ENCODE data around the gene SOX5. TPM values are rescaled to one million over a fixed set of nuclear protein-coding genes. Genes with fewer than 3 reads are reported as not detected.
A peak's percentile ranks its signal among the peaks of the same experiment; 100 is the strongest.

The SOX5 gene
- total and polyA plus RNA-seq, 2 donors (not counting 1 experiment from before 2014, with no cell fraction given): 3.9 to 17.2 TPM

DNA sequence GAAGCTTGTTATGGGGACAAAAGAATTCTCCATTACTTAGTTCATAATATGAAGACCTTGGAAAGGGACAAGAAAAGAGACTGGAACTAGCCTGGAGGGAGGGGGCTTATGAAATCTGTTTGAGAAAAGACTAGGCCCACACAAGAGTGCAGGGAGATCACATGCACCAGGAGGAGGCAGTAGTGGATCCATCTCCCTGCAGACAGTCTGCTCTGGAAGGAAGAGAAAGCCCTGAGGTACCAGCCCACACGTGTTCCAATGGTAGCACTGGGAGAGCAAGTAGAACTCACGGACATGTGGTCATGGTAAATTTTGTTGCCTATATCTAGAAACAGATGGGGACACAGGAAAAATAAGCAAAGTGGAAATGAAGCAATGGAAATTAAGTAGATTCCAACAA is 445.4 kb downstream of the SOX5 start:
- Histone ChIP-seq H3K27ac (ENCODE audit: low read length in 2 of 2) (no peak overlapping the region), H3K27me3 (replicated peaks in 1 of 4; ENCODE audit: control extremely low read depth in 1 of 4, control insufficient read depth in 3 of 4, insufficient read depth in 4 of 4, low read length in 3 of 4) (no peaks in the 10 kb centered on the region), H3K4me1 (ENCODE audit: control insufficient read depth in 2 of 2, insufficient read depth in 2 of 2, low read length in 2 of 2) (no peaks in the 10 kb centered on the region), H3K9me3 (ENCODE audit: control extremely low read depth in 1 of 3, control insufficient read depth in 2 of 3, insufficient read depth in 1 of 3, low read length in 2 of 3) (peaks cover 0 to 3% (median 0%) of the 10 kb centered on the region in 3 donors), H3K4me2 (replicated peaks; ENCODE audit: low read depth, low read length, poor library complexity, severe bottlenecking) (no peak overlapping the region), H3K36me3 (replicated peaks in 1 of 2; ENCODE audit: control extremely low read depth in 1 of 2, control insufficient read depth in 1 of 2, extremely low read depth in 1 of 2, insufficient read depth in 2 of 2, low read length in 1 of 2) (no peaks in the 10 kb centered on the region), H2AFZ (ENCODE audit: insufficient read depth, low read depth, low read length, poor library complexity, severe bottlenecking) (no peak overlapping the region), H3K4me3 (ENCODE audit: control extremely low read depth in 1 of 5, extremely low read depth in 1 of 5, insufficient read depth in 1 of 5, low read depth in 2 of 5, low read length in 4 of 5) (no peak overlapping the region), H4K20me1 (ENCODE audit: control insufficient read depth, insufficient read depth, low read length, poor library complexity, severe bottlenecking) (no peaks in the 10 kb centered on the region), H3K9ac (ENCODE audit: low read length) (no peak overlapping the region), H3K79me2 (ENCODE audit: control insufficient read depth, insufficient read depth, low read length) (no peaks in the 10 kb centered on the region)
- no peaks in the 10 kb centered on the region for H3K27me3 Mint-ChIP-seq
- TF ChIP-seq EZH2 (IDR thresholded peaks at IDR 0.05; ENCODE audit: borderline replicate concordance, insufficient read depth, low read depth, low read length, poor library complexity, severe bottlenecking): no peak
- TF ChIP-seq, protein P1, sequence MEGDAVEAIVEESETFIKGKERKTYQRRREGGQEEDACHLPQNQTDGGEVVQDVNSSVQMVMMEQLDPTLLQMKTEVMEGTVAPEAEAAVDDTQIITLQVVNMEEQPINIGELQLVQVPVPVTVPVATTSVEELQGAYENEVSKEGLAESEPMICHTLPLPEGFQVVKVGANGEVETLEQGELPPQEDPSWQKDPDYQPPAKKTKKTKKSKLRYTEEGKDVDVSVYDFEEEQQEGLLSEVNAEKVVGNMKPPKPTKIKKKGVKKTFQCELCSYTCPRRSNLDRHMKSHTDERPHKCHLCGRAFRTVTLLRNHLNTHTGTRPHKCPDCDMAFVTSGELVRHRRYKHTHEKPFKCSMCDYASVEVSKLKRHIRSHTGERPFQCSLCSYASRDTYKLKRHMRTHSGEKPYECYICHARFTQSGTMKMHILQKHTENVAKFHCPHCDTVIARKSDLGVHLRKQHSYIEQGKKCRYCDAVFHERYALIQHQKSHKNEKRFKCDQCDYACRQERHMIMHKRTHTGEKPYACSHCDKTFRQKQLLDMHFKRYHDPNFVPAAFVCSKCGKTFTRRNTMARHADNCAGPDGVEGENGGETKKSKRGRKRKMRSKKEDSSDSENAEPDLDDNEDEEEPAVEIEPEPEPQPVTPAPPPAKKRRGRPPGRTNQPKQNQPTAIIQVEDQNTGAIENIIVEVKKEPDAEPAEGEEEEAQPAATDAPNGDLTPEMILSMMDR (IDR thresholded peaks at IDR 0.05): no peak
- DNase-seq (peak; percentile 2), ATAC-seq (ENCODE audit: low read depth) (no peak)
- 69% methylated on average over 2 of the region's 2 CpGs for WGBS (ENCODE audit: insufficient coverage)
- no peak overlapping the region for H3K4me3 Mint-ChIP-seq
- no peaks in the 10 kb centered on the region for H3K9me3 Mint-ChIP-seq (ENCODE audit: insufficient read depth)
- H3K27ac Mint-ChIP-seq: no peak overlapping the region
- CTCF ChIA-PET: no interaction called here
- no peaks in the 10 kb centered on the region for H3K4me1 Mint-ChIP-seq
- POLR2A ChIA-PET: no interaction called here
- intact Hi-C loops (cut with micrococcal nuclease): no loop called here

DNA sequence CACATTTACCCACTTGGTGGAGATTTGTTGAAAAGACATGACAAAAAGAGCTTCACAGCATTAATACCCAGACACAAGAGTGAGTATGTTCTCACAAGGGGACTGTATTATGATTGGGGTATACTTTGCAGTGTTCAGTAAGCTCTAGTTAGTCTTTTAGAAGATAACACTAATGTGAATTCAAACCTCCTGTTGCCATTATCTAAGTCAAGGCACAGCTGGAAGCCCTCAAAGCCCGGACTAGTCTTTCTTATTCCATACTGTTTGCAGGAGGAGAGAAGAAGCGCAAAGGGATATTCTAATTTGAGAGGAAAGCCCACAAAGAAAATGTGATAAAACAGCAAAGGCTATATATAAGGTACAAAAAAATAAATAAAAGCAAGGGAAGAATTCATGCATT is 445.9 kb downstream of the SOX5 start:
- DNase-seq (no peak), ATAC-seq (ENCODE audit: low read depth) (no peak)
- no peaks in the 10 kb centered on the region for H3K4me1 Mint-ChIP-seq
- CTCF ChIA-PET: no interaction called here
- no peaks in the 10 kb centered on the region for H3K79me2 ChIP-seq (ENCODE audit: control insufficient read depth, insufficient read depth, low read length)
- no CpG with 5 or more reads among the region's 2 CpGs for WGBS (ENCODE audit: insufficient coverage)
- POLR2A ChIA-PET: no interaction called here
- no peak overlapping the region for H3K27ac Mint-ChIP-seq
- H3K27ac ChIP-seq (ENCODE audit: low read length in 2 of 2): no peak overlapping the region
- no peak overlapping the region for H3K9ac ChIP-seq (ENCODE audit: low read length)
- peaks cover 0 to 3% (median 0%) of the 10 kb centered on the region in 3 donors for H3K9me3 ChIP-seq (ENCODE audit: control extremely low read depth in 1 of 3, control insufficient read depth in 2 of 3, insufficient read depth in 1 of 3, low read length in 2 of 3)
- H3K4me2 ChIP-seq (replicated peaks; ENCODE audit: low read depth, low read length, poor library complexity, severe bottlenecking): no peak overlapping the region
- no peak overlapping the region for H3K4me3 ChIP-seq (ENCODE audit: control extremely low read depth in 1 of 5, extremely low read depth in 1 of 5, insufficient read depth in 1 of 5, low read depth in 2 of 5, low read length in 4 of 5)
- H3K27me3 ChIP-seq (replicated peaks in 1 of 4; ENCODE audit: control extremely low read depth in 1 of 4, control insufficient read depth in 3 of 4, insufficient read depth in 4 of 4, low read length in 3 of 4): no peaks in the 10 kb centered on the region
- H4K20me1 ChIP-seq (ENCODE audit: control insufficient read depth, insufficient read depth, low read length, poor library complexity, severe bottlenecking): no peaks in the 10 kb centered on the region
- H3K9me3 Mint-ChIP-seq (ENCODE audit: insufficient read depth): no peaks in the 10 kb centered on the region
- H3K4me3 Mint-ChIP-seq: no peak overlapping the region
- H3K4me1 ChIP-seq (ENCODE audit: control insufficient read depth in 2 of 2, insufficient read depth in 2 of 2, low read length in 2 of 2): no peaks in the 10 kb centered on the region
- TF ChIP-seq, protein P1 (IDR thresholded peaks at IDR 0.05): no peak
- TF ChIP-seq EZH2 (IDR thresholded peaks at IDR 0.05; ENCODE audit: borderline replicate concordance, insufficient read depth, low read depth, low read length, poor library complexity, severe bottlenecking): no peak
- no peak overlapping the region for H2AFZ ChIP-seq (ENCODE audit: insufficient read depth, low read depth, low read length, poor library complexity, severe bottlenecking)
- no peaks in the 10 kb centered on the region for H3K36me3 ChIP-seq (replicated peaks in 1 of 2; ENCODE audit: control extremely low read depth in 1 of 2, control insufficient read depth in 1 of 2, extremely low read depth in 1 of 2, insufficient read depth in 2 of 2, low read length in 1 of 2)
- intact Hi-C loops (cut with micrococcal nuclease): no loop called here
- H3K27me3 Mint-ChIP-seq: no peaks in the 10 kb centered on the region

Measured in B cell (primary cell).